ENCODE measurements around the gene RTL10. TPM values are rescaled to one million over a fixed set of nuclear protein-coding genes. Genes with fewer than 3 reads are reported as not detected.

The RTL10 gene
- total and polyA plus RNA-seq, 4 donors: 7.4 to 22.7 (median 11.6) TPM

DNA sequence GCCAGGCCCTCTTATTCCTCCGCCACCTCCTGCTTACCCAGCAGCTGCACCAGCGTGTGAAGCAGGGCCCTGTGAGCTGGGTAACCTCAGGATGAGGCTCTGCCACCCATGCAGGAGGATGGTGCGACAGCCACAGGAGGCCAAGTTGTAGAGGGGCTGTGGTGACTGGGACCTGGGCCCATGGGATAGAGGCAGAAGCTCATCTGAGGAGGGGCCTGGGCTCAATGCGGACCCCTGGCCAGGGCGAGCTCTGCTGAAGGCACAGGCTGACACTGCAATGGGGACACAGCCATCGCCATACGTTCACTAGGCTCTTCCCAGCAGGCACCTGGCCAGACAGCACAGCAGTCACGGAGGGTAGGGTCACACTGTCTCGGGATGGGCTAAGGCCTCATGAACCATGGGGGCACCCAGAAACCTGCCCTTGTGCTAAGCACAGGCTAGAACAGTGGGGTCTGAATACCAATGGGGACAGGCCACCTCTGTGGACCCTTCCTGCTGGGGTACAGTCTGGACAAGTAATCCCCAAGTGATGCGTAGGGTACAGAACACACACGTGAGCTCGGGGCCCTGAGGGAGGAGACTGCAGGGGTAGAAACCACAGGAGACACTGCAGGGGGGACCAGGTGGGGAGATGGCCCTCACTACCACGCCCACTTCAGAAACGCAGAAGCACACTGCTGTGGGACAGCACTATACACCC, 35.3 kb downstream of the RTL10 start:
- 93 to 95% methylated on average over 14 of the region's 14 CpGs for WGBS, 2 donors
- no peak for TF ChIP-seq CTCF (IDR thresholded peaks at IDR 0.05; ENCODE audit: control extremely low read depth, extremely low read depth)
- H3K4me1 ChIP-seq (ENCODE audit: control insufficient read depth in 5 of 5, insufficient read depth in 5 of 5, low read length in 5 of 5): peaks cover 0 to 31% (median 0%) of the 10 kb centered on the region in 5 donors
- no peak overlapping the region for H3K9ac ChIP-seq (ENCODE audit: insufficient read depth in 1 of 2, low read length in 2 of 2)
- DNase-seq (no peak), ATAC-seq (ENCODE audit: insufficient read depth, low FRiP score) (no peak)
- no peak overlapping the region for H3K4me3 ChIP-seq
- no peaks in the 10 kb centered on the region for H3K27me3 ChIP-seq (ENCODE audit: control insufficient read depth in 3 of 3, insufficient read depth in 3 of 3, low read length in 2 of 3)
- H3K36me3 ChIP-seq (ENCODE audit: control insufficient read depth in 4 of 4, insufficient read depth in 4 of 4, low read length in 4 of 4): peaks cover 0 to 3% (median 0%) of the 10 kb centered on the region in 4 donors
- H3K27ac ChIP-seq (ENCODE audit: low read depth in 1 of 2, low read length in 1 of 2): no peak overlapping the region
- no peaks in the 10 kb centered on the region for H3K9me3 ChIP-seq (ENCODE audit: control insufficient read depth in 4 of 4, insufficient read depth in 3 of 4, low read length in 3 of 4)

- H3K36me3 ChIP-seq (ENCODE audit: control insufficient read depth in 4 of 4, insufficient read depth in 4 of 4, low read length in 4 of 4): peaks cover 0 to 3% (median 0%) of the 10 kb centered on the region in 4 donors
- H3K9ac ChIP-seq (ENCODE audit: insufficient read depth in 1 of 2, low read length in 2 of 2): no peak overlapping the region
- H3K27me3 ChIP-seq (ENCODE audit: control insufficient read depth in 3 of 3, insufficient read depth in 3 of 3, low read length in 2 of 3): no peaks in the 10 kb centered on the region
- no peak for TF ChIP-seq CTCF (IDR thresholded peaks at IDR 0.05; ENCODE audit: control extremely low read depth, extremely low read depth)
- H3K4me1 ChIP-seq (ENCODE audit: control insufficient read depth in 5 of 5, insufficient read depth in 5 of 5, low read length in 5 of 5): peaks cover 0 to 28% (median 0%) of the 10 kb centered on the region in 5 donors
- no peak for ATAC-seq (ENCODE audit: insufficient read depth, low FRiP score)
- H3K9me3 ChIP-seq (ENCODE audit: control insufficient read depth in 4 of 4, insufficient read depth in 3 of 4, low read length in 3 of 4): no peaks in the 10 kb centered on the region
- no peak overlapping the region for H3K4me3 ChIP-seq
- no peak for DNase-seq
- 92 to 93% methylated on average over 15 to 17 of the region's 17 CpGs for WGBS, 2 donors
- H3K27ac ChIP-seq (ENCODE audit: low read depth in 1 of 2, low read length in 1 of 2): no peak overlapping the region
Observed at GRCh38 chr22:19818324-19819207, 36.1 kb downstream of the RTL10 start.

GRCh38 chr22:19816372-19817119, 38.1 kb downstream of the RTL10 start:
- WGBS, 2 donors: 95% methylated on average over 14 of the region's 14 CpGs
- no peak for TF ChIP-seq CTCF (IDR thresholded peaks at IDR 0.05; ENCODE audit: control extremely low read depth, extremely low read depth)
- H3K9ac ChIP-seq (ENCODE audit: insufficient read depth in 1 of 2, low read length in 2 of 2): no peak overlapping the region
- DNase-seq (no peak), ATAC-seq (ENCODE audit: insufficient read depth, low FRiP score) (no peak)
- no peaks in the 10 kb centered on the region for H3K27me3 ChIP-seq (ENCODE audit: control insufficient read depth in 3 of 3, insufficient read depth in 3 of 3, low read length in 2 of 3)
- H3K4me3 ChIP-seq: no peak overlapping the region
- peaks cover 0 to 23% (median 0%) of the 10 kb centered on the region in 5 donors for H3K4me1 ChIP-seq (ENCODE audit: control insufficient read depth in 5 of 5, insufficient read depth in 5 of 5, low read length in 5 of 5)
- peaks cover 0 to 3% (median 0%) of the 10 kb centered on the region in 4 donors for H3K36me3 ChIP-seq (ENCODE audit: control insufficient read depth in 4 of 4, insufficient read depth in 4 of 4, low read length in 4 of 4)
- H3K27ac ChIP-seq (ENCODE audit: low read depth in 1 of 2, low read length in 1 of 2): no peak overlapping the region
- H3K9me3 ChIP-seq (ENCODE audit: control insufficient read depth in 4 of 4, insufficient read depth in 3 of 4, low read length in 3 of 4): no peaks in the 10 kb centered on the region

Measured in lung (tissue), 12 donors.